CD14-positive monocyte (primary cell): ENCODE results near the gene SLC2A2. TPM values are rescaled to one million over a fixed set of nuclear protein-coding genes. Genes with fewer than 3 reads are reported as not detected.

ENCODE experiments used
- DNase-seq, 3 donors: peaks; one replicate each; pipeline ENCODE4 v3.0.0-alpha.2; 2011 to 2022
- H2AFZ ChIP-seq: 2 replicates; pipeline ENCODE4 v1.6.0; 2012; ENCODE audit warnings: mild to moderate bottlenecking, low read depth, low read length, inconsistent platforms; ENCODE audit not compliant: insufficient read depth, poor library complexity, severe bottlenecking
- H3K27ac ChIP-seq, 2 donors: 1 replicate in 1 of 2; 2 replicates in 1 of 2; pipeline ENCODE4 v1.5.1; 2012 to 2013; ENCODE audit warnings: low read length in 2 of 2, control low read depth in 1 of 2, inconsistent platforms in 1 of 2, low read depth in 1 of 2, mild to moderate bottlenecking in 1 of 2
- H3K27me3 ChIP-seq, 2 donors: one replicate each; pipeline versions ENCODE4 v1.6.0 to v1.6.1; 2011 to 2013; ENCODE audit warnings: low read length in 2 of 2; ENCODE audit not compliant: control insufficient read depth in 2 of 2, insufficient read depth in 2 of 2
- H3K36me3 ChIP-seq, 2 donors: replicated peaks in 1 of 2; 1 replicate in 1 of 2; 2 replicates in 1 of 2; pipeline versions ENCODE4 v1.5.1 to v1.6.1; 2012 to 2013; ENCODE audit warnings: low read length in 2 of 2, control low read depth in 1 of 2, inconsistent platforms in 1 of 2, mild to moderate bottlenecking in 1 of 2; ENCODE audit not compliant: insufficient read depth in 2 of 2, control insufficient read depth in 1 of 2
- H3K4me1 ChIP-seq, 2 donors: 1 replicate in 1 of 2; 2 replicates in 1 of 2; pipeline versions ENCODE4 v1.5.1 to v1.6.1; 2012 to 2013; ENCODE audit warnings: low read length in 2 of 2, control low read depth in 1 of 2, inconsistent platforms in 1 of 2, mild to moderate bottlenecking in 1 of 2, moderate library complexity in 1 of 2; ENCODE audit not compliant: insufficient read depth in 2 of 2, control insufficient read depth in 1 of 2
- H3K4me2 ChIP-seq: replicated peaks from 2 replicates; pipeline ENCODE3; 2012; ENCODE audit warnings: low read length, moderate library complexity, mild to moderate bottlenecking; ENCODE audit not compliant: poor library complexity, severe bottlenecking; ENCODE audit errors: extremely low read depth
- H3K4me3 ChIP-seq, 3 experiments: fragments of 200-600 bp in 1 of 3; sonication (generic) in 1 of 3; replicated peaks in 1 of 3; 1 replicate in 2 of 3; 2 replicates in 1 of 3; pipeline ENCODE4 v1.5.1; 2011 to 2013; ENCODE audit warnings: low read length in 3 of 3, mild to moderate bottlenecking in 3 of 3, control low read depth in 2 of 3, low read depth in 2 of 3, inconsistent platforms in 1 of 3, moderate library complexity in 1 of 3
- H3K79me2 ChIP-seq: 2 replicates; pipeline ENCODE4 v1.6.0; 2012; ENCODE audit warnings: mild to moderate bottlenecking, control low read depth, inconsistent platforms, low read length, moderate library complexity; ENCODE audit not compliant: insufficient read depth
- H3K9ac ChIP-seq: 2 replicates; pipeline ENCODE4 v1.6.0; 2017; ENCODE audit warnings: low read length, mild to moderate bottlenecking; ENCODE audit not compliant: insufficient read depth, poor library complexity, severe bottlenecking
- H3K9me3 ChIP-seq, 2 donors: replicated peaks in 1 of 2; 1 replicate in 1 of 2; 2 replicates in 1 of 2; pipeline versions ENCODE4 v1.5.1 to v1.6.1; 2012 to 2013; ENCODE audit warnings: low read length in 2 of 2, control low read depth in 1 of 2; ENCODE audit not compliant: control insufficient read depth in 1 of 2, insufficient read depth in 1 of 2
- H4K20me1 ChIP-seq: 2 replicates; pipeline ENCODE4 v1.6.0; 2012; ENCODE audit warnings: mild to moderate bottlenecking, low read length, control low read depth, moderate library complexity; ENCODE audit not compliant: insufficient read depth
- H3K27ac Mint-ChIP-seq, 7 donors: one replicate each; pipeline ENCODE4 v1.8.0; 2020; ENCODE audit warnings: mild to moderate bottlenecking in 7 of 7, mixed read lengths in 7 of 7, moderate library complexity in 6 of 7, inconsistent platforms in 2 of 7
- H3K27me3 Mint-ChIP-seq, 3 donors: one replicate each; pipeline ENCODE4 v1.8.0; 2021 to 2022; ENCODE audit warnings: low read depth in 3 of 3, mild to moderate bottlenecking in 3 of 3, mixed read lengths in 3 of 3, moderate library complexity in 3 of 3, inconsistent platforms in 1 of 3
- H3K36me3 Mint-ChIP-seq, 2 donors: one replicate each; pipeline ENCODE4 v1.8.0; 2020; ENCODE audit warnings: mixed read lengths in 2 of 2, inconsistent platforms in 1 of 2, mild to moderate bottlenecking in 1 of 2
- H3K4me1 Mint-ChIP-seq: one replicate; pipeline ENCODE4 v1.8.0; 2020; ENCODE audit warnings: mild to moderate bottlenecking, mixed read lengths
- H3K4me3 Mint-ChIP-seq, 2 donors: one replicate each; pipeline ENCODE4 v1.8.0; 2020; ENCODE audit warnings: mild to moderate bottlenecking in 2 of 2, mixed read lengths in 2 of 2, moderate library complexity in 1 of 2
- H3K9me3 Mint-ChIP-seq, 7 donors: one replicate each; pipeline ENCODE4 v1.8.0; 2020 to 2022; ENCODE audit warnings: mixed read lengths in 7 of 7, mild to moderate bottlenecking in 6 of 7, moderate library complexity in 6 of 7, inconsistent platforms in 2 of 7
- CTCF ChIP-seq: fragments of 200-600 bp; IDR thresholded peaks from one replicate; pipeline ENCODE4 v1.8.0; 2022; ENCODE audit warnings: antibody characterized with exemption, mild to moderate bottlenecking
- WGBS: methylation state at CpG from one replicate; pipeline ENCODE4 v1.1.5; 2013; ENCODE audit warnings: missing lambda C conversion rate; ENCODE audit not compliant: insufficient coverage; 5-methylcytosine and 5-hydroxymethylcytosine counted together
- intact Hi-C, 2 donors: fragments of 100-400 bp; cut with micrococcal nuclease; formaldehyde crosslinking; loops; one replicate each; pipeline versions ENCODE4 v1.15.0 to v1.15.1; 2023
- polyA plus RNA-seq, 3 donors: library from polyadenylated mRNA; depleted of rRNA in 1 of 3; unstranded in 2 of 3; stranded (reverse) in 1 of 3; fragments of 300-500 nt in 2 of 3; fragments of >200 nt in 1 of 3; fragmentation: Illumina TruSeq in 2 of 3; gene quantifications; 1 replicate in 2 of 3; 2 replicates in 1 of 3; pipeline ENCODE4 v1.2.3, GENCODE V29; 2012 to 2021

SLC2A2 gene
- polyA plus RNA-seq, 3 donors = not detected

GRCh38 chr3:171068658-171069057 lies 42.1 kb upstream of the SLC2A2 start:
- H3K4me3 ChIP-seq = no peak overlapping the region
- H3K27ac Mint-ChIP-seq = no peak overlapping the region
- no peak for TF ChIP-seq CTCF
- no peak overlapping the region for H3K4me2 ChIP-seq
- H3K79me2 ChIP-seq = no peaks in the 10 kb centered on the region
- no peak overlapping the region for H3K9ac ChIP-seq
- intact Hi-C loops = no loop called here
- WGBS = 100% methylated on average over 1 of the region's 3 CpGs
- no peak overlapping the region for H2AFZ ChIP-seq
- peaks cover 0 to under 1% (median 0%) of the 10 kb centered on the region in 7 donors for H3K9me3 Mint-ChIP-seq
- no peaks in the 10 kb centered on the region for H3K9me3 ChIP-seq
- no peaks in the 10 kb centered on the region for H3K27me3 ChIP-seq
- H3K36me3 Mint-ChIP-seq = no peaks in the 10 kb centered on the region
- H3K4me3 Mint-ChIP-seq = no peak overlapping the region
- no peak for DNase-seq
- H3K4me1 ChIP-seq = no peaks in the 10 kb centered on the region
- H3K27ac ChIP-seq = no peak overlapping the region
- H3K36me3 ChIP-seq = no peaks in the 10 kb centered on the region
- no peaks in the 10 kb centered on the region for H4K20me1 ChIP-seq
- H3K4me1 Mint-ChIP-seq = no peaks in the 10 kb centered on the region
- peaks cover 0 to 3% (median 0%) of the 10 kb centered on the region in 3 donors for H3K27me3 Mint-ChIP-seq

- Histone ChIP-seq H3K4me2 (no peak overlapping the region), H3K9ac (no peak overlapping the region), H3K27ac (no peak overlapping the region), H3K4me1 (no peaks in the 10 kb centered on the region), H3K27me3 (no peaks in the 10 kb centered on the region), H2AFZ (no peak overlapping the region), H3K9me3 (no peaks in the 10 kb centered on the region), H3K4me3 (no peak overlapping the region), H4K20me1 (no peaks in the 10 kb centered on the region), H3K36me3 (no peaks in the 10 kb centered on the region), H3K79me2 (no peaks in the 10 kb centered on the region)
- Mint-ChIP-seq H3K27me3 (peaks cover 0 to 1% (median 0%) of the 10 kb centered on the region in 3 donors), H3K4me3 (no peak overlapping the region), H3K36me3 (no peaks in the 10 kb centered on the region), H3K27ac (no peak overlapping the region), H3K4me1 (no peaks in the 10 kb centered on the region), H3K9me3 (peaks cover 0 to 8% (median 0%) of the 10 kb centered on the region in 7 donors)
- intact Hi-C loops = no loop called here
- DNase-seq = no peak
- no CpG with 5 or more reads among the region's 6 CpGs for WGBS
- TF ChIP-seq CTCF = no peak
These were observed 39.7 kb upstream of the SLC2A2 start for GRCh38 chr3:171066206-171066605.
